C4-2B (cell line): ENCODE results near the gene PARVA.

Source experiments
- ZFX ChIP-seq: fragments of 450-650 bp; IDR thresholded peaks from 2 replicates; pipeline ENCODE4 v1.6.1; 2017
- TF ChIP-seq, protein P1 (sequence below): fragments of 450-650 bp; conservative IDR thresholded peaks from 2 replicates; pipeline ENCODE4 v1.5.1; 2017; ENCODE audit warnings: mild to moderate bottlenecking

DNA sequence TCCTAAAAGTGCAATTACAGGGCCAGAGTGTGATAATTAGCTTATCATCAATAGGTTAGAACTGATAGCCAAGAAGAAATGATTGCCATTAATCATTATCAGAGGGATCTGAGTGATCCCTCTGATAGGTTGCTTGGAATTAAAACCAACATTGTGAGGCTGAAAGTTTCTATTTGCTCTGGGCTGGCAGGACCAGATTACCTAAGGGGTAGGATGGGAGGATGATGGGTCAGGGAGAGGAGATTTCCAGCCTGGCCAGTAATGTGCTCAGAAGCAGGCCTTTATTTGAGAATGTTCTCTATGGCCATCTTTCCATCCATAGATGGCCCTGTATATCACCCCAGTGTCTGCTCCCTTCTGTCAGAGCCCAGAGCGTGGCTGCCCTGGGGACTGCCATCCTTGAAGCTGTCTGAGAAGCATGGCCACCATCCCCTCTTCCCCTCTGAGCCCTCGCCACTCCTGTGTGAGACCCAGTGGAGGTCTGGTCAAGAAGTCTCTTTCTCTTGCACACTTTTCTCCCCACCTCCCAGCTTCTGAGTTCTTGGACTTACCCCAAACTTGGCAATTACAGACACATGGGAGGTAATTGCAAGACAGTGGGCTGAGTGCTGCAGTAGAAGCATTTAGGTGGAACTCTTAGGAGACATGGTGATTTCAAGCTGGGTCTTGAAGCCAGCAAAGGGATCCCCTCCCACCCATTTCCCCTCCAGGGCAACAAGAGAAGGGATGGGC lies 11.7 kb downstream of the PARVA start:
- TF ChIP-seq, protein P1, sequence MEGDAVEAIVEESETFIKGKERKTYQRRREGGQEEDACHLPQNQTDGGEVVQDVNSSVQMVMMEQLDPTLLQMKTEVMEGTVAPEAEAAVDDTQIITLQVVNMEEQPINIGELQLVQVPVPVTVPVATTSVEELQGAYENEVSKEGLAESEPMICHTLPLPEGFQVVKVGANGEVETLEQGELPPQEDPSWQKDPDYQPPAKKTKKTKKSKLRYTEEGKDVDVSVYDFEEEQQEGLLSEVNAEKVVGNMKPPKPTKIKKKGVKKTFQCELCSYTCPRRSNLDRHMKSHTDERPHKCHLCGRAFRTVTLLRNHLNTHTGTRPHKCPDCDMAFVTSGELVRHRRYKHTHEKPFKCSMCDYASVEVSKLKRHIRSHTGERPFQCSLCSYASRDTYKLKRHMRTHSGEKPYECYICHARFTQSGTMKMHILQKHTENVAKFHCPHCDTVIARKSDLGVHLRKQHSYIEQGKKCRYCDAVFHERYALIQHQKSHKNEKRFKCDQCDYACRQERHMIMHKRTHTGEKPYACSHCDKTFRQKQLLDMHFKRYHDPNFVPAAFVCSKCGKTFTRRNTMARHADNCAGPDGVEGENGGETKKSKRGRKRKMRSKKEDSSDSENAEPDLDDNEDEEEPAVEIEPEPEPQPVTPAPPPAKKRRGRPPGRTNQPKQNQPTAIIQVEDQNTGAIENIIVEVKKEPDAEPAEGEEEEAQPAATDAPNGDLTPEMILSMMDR = no peak
- TF ChIP-seq ZFX = no peak
